ENCODE results near the gene CAPN5.

GRCh38 chr11:77123591-77123990 lies 56.8 kb downstream of the CAPN5 start:
- TF ChIP-seq POLR2AphosphoS5 (IDR thresholded peaks at IDR 0.05; ENCODE audit: low read depth) (no peak), CTCF (conservative IDR thresholded peaks at IDR 0.05; ENCODE audit: low read depth in 2 of 2) (no peak), EZH2phosphoT487 (IDR thresholded peaks at IDR 0.05; ENCODE audit: unreplicated experiment) (no peak), EZH2 (IDR thresholded peaks at IDR 0.05; ENCODE audit: low read depth, unreplicated experiment) (no peak), CREB1 (CRISPR knock-in tag; IDR thresholded peaks at IDR 0.05; ENCODE audit: low read depth) (no peak), REST (IDR thresholded peaks at IDR 0.05; ENCODE audit: unreplicated experiment) (no peak), JUNB (IDR thresholded peaks at IDR 0.05; ENCODE audit: unreplicated experiment) (no peak), NANOG (IDR thresholded peaks at IDR 0.05; ENCODE audit: borderline replicate concordance) (no peak), ZNF114 (CRISPR knock-in tag; IDR thresholded peaks at IDR 0.05) (no peak), ETS1 (IDR thresholded peaks at IDR 0.05) (no peak), ZNF331 (CRISPR knock-in tag; IDR thresholded peaks at IDR 0.05; ENCODE audit: low read depth) (no peak)

All from GM23338 (cell line).